Measurements from ENCODE around the gene EFNA2.
A peak's percentile ranks its signal among the peaks of the same experiment; 100 is the strongest.

EFNA2 gene

DNA sequence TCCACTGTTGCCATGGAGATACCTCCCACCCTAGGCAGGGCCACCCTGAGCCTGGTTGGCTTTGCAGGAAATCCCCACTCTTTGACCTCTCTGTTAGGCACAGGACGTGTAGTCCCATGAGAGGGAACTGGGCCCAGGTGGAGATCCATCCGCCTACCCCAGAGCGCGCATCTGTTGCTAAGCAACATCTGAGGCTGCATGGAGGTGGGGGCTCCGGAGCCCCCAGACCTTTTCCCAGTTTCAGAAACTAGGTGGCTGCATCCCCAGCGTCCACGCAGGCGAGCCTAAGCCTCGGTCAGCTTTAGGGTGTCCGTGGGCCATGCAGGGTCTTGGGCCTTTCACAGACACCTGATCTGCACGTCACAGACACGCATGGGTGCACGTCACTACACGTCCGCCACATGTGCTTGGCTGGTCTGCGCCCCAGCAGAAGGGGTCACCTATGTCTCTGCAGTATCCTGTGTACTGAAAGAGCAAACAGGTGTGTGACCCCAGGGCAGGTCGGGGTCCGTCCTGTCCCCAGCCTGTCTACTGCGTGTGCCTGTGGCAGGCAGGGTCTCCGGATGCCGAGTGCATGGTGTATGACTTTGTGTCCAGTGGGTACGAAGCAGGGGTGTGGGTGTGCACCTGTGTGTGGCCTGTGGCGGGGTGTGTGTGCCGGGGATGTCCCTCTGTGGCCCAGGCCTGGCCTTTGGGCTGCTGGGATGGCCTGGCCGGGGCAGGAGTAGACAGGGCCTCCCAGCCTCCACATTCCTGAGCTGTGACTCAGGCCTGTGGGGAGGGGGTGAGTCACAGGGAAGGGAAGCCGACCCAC lies 20.7 kb upstream of the EFNA2 start:
- H3K4me3 ChIP-seq (ENCODE audit: low read depth, low read length), result no peak overlapping the region
- TF ChIP-seq, protein P1, sequence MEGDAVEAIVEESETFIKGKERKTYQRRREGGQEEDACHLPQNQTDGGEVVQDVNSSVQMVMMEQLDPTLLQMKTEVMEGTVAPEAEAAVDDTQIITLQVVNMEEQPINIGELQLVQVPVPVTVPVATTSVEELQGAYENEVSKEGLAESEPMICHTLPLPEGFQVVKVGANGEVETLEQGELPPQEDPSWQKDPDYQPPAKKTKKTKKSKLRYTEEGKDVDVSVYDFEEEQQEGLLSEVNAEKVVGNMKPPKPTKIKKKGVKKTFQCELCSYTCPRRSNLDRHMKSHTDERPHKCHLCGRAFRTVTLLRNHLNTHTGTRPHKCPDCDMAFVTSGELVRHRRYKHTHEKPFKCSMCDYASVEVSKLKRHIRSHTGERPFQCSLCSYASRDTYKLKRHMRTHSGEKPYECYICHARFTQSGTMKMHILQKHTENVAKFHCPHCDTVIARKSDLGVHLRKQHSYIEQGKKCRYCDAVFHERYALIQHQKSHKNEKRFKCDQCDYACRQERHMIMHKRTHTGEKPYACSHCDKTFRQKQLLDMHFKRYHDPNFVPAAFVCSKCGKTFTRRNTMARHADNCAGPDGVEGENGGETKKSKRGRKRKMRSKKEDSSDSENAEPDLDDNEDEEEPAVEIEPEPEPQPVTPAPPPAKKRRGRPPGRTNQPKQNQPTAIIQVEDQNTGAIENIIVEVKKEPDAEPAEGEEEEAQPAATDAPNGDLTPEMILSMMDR (IDR thresholded peaks at IDR 0.05; ENCODE audit: low read depth, low read length), result no peak

DNA sequence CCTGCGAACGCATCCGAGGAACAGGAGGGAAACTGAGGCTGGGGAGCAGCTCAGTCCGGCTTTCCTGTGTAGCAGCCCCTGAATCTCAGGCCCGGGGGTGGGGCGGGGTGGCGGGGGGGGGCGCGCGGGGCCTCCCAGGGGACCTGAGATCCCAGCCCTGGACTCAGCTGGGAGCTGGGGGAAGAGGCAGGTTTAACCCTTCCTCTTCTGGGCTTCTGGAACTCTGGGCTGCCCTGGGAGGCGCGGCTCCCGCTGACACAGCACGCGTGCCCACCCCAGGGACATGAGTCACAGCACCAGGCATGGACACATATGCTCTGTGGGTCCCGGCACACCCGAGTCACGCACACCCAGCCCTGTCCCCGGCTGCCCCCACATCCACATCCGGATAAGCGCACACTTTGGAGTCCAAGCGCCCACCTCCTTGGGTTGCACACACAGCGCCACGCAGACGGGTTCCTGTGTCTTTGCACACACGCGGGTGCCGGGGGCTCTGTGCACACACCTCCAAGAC lies 20.0 kb upstream of the EFNA2 start:
- TF ChIP-seq, protein P1 (IDR thresholded peaks at IDR 0.05; ENCODE audit: low read depth, low read length), result no peak
- peak overlapping the region; percentile 64 for H3K4me3 ChIP-seq (ENCODE audit: low read depth, low read length)

DNA sequence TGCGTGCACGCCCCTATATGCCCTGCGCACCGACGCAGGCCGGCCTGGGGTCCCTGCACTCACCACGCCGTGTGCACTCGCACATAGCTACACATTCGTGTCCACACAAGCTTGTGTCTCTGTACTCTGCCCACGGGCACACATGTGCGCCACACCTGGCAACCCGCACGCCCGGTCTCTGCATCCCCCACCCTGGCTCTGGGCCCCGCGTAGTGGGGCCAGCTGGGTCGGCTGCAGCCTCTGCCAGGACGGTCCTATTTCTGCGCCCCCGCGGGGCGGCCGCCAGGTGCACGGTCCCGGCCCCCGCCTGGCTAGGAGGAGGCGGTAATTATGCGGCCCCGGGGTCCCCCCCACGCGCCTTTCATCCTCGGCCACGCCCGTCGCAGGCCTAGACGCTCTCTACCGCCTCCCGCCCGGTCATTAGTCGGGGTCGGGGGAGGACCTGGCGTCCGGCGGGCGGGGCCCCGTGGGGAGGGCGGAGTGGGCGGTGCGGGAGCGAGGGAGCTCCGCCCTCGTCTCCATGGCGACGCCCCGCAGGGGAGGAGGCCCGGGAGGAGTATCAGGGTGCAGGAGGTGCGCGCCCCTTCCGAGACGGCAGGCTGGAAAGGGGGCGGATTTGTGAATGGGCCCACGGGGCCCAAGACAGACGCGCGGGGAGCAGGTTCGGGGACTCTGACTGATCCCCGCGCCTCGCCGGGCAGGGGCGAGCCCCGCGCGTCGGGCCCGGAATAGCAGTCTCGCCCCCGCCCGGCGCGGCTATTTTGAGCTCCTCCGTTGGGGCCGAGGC lies 19.4 kb upstream of the EFNA2 start:
- TF ChIP-seq, protein P1 (IDR thresholded peaks at IDR 0.05; ENCODE audit: low read depth, low read length), result 0 out of 2 replicates have a peak, but pooled peaks have one; percentile 3
- H3K4me3 ChIP-seq (ENCODE audit: low read depth, low read length), result peak overlapping the region; percentile 64

DNA sequence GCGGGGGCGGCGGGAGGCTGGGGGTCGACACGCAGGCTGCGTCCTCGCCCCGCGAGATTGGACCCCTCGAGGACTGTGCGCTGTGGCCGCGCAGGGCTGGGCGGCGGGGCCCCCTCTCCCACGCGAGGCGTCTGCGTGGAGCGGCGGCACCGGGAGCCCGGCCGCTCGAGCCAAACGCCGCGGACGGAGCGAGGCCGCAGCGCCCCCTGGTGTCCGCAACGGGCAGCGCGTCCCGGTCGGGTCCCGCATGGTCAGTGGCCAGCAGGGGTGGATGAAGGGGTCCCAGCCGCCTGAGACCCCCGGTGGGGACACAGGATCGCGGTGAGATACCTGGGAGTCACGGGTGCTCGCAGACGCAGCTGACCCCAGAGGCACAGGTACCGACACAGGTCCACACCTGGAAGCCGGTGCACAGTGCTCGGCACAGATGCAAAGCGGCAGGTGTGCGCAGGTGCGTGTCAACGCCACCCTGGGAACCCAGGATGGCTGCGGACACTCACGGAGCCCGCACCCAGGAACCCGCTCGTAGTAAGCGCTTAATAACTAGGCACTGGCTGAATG lies 18.7 kb upstream of the EFNA2 start:
- peak overlapping the region; percentile 64 for H3K4me3 ChIP-seq (ENCODE audit: low read depth, low read length)
- TF ChIP-seq, protein P1 (IDR thresholded peaks at IDR 0.05; ENCODE audit: low read depth, low read length), result peak; percentile 78

DNA sequence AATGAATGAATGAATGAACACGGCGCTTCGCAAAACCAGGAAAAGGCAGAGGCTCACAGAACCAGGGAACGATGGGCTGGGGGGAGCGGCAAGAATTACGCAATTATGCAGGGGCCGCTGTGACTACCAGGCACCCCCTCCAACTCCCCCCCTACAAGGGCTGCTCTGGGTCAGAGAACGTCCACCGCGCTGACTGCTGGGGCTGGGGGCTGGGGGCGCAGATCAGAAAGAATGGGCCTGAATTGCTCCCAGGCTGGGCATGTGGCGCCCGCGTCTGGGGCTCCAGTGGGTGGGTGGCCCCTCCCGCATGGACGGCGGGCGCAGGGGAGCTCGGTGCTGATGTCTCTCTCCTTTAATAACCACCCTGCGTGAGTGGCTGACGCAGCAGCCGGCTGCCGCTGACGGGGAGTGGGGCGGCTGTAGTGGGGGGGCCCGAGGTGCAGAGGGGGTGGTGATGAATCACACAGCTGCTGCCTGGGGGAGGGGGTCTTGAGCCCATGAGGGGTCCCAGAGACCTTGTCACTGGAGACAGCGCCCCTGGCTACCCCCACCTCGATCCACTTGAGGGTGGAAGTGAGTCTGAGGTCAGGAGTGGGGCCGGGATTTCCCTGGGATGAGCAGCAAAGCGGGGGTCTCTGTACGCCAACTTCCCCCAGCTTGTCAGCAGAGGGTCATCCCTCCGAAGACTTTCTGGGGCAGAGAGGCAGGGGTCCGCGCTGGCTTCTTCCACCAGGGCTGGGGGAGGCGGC lies 18.0 kb upstream of the EFNA2 start:
- TF ChIP-seq, protein P1 (IDR thresholded peaks at IDR 0.05; ENCODE audit: low read depth, low read length), result no peak
- H3K4me3 ChIP-seq (ENCODE audit: low read depth, low read length), result peak overlapping the region; percentile 64

DNA sequence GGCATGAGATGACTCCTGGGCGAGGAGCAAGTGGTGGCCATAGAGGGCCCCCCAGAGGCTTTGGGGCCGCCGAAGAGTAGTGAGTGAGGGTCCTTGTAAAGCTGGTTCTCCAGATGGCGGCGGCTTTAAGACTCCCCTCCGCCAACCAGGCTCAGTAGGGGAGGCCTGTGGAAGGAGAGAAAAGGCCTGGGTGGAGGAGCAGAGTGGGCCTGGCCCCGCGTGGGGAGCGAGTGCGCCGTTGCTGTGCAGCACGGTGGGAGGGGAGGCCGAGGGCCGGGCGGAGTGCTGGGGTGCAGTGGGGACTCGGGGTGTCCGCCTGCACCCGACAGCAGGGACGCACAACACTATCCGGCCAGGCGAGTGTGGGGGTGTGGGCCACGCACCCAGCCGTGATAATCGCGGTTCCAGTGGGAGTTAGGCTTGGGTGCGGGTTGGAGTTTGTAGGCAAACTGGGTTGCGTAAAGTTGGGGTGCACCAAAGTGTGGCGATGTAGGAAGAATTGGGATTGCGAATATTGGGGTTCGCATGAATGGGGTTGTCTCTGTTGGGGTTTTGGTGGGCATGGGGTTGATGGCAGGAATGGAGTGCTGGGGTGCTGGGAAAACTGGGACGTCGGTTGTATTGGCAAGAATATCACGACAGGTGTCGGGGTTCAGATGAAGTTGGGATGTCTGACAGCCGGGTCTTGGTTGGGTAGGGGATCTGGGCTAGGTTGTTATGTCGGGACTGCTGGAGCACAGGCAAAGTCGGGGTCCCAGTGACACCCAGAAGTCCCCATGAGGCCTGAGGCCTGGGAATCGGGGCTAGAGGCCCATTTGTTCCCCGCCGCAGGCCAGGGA lies 17.2 kb upstream of the EFNA2 start:
- TF ChIP-seq, protein P1 (IDR thresholded peaks at IDR 0.05; ENCODE audit: low read depth, low read length), result no peak
- H3K4me3 ChIP-seq (ENCODE audit: low read depth, low read length), result no peak overlapping the region
